ENCODE results near the gene LNX2.
"Not testable (repeated sequence)": the region's sequence is repeated elsewhere in the genome, so short reads cannot be mapped to it uniquely, and the experiment has no call there.

LNX2 gene

GRCh38 chr13:27631665-27632064 lies 11.3 kb upstream of the LNX2 start:
- FAIRE-seq: no peak
- DNase-seq (ENCODE audit: insufficient read length, low spot score): no peak
- no peak for TF ChIP-seq POLR2A (IDR thresholded peaks at IDR 0.05; ENCODE audit: low read depth, low read length)

GRCh38 chr13:27631156-27631555 lies 10.8 kb upstream of the LNX2 start:
- TF ChIP-seq POLR2A (IDR thresholded peaks at IDR 0.05; ENCODE audit: low read depth, low read length): no peak
- FAIRE-seq: no peak
- no peak for DNase-seq (ENCODE audit: insufficient read length, low spot score)

- not testable (repeated sequence) for DNase-seq (ENCODE audit: insufficient read length, low spot score); FAIRE-seq
Observed at GRCh38 chr13:27628766-27629165, 8.4 kb upstream of the LNX2 start.

- FAIRE-seq (no peak), DNase-seq (ENCODE audit: insufficient read length, low spot score) (no peak)
- no peak for TF ChIP-seq POLR2A (IDR thresholded peaks at IDR 0.05; ENCODE audit: low read depth, low read length)
Observed at GRCh38 chr13:27628081-27628480, 7.8 kb upstream of the LNX2 start.

- FAIRE-seq: no peak
- no peak for TF ChIP-seq POLR2A (IDR thresholded peaks at IDR 0.05; ENCODE audit: low read depth, low read length)
- no peak for DNase-seq (ENCODE audit: insufficient read length, low spot score)
Observed at GRCh38 chr13:27627380-27627779, 7.1 kb upstream of the LNX2 start.

GRCh38 chr13:27625839-27626238 lies 5.5 kb upstream of the LNX2 start:
- no peak for TF ChIP-seq POLR2A (IDR thresholded peaks at IDR 0.05; ENCODE audit: low read depth, low read length)
- DNase-seq (ENCODE audit: insufficient read length, low spot score) (no peak), FAIRE-seq (no peak)

- DNase-seq (ENCODE audit: insufficient read length, low spot score) (no peak), FAIRE-seq (no peak)
- no peak for TF ChIP-seq POLR2A (IDR thresholded peaks at IDR 0.05; ENCODE audit: low read depth, low read length)
Observed at GRCh38 chr13:27624071-27624470, 3.7 kb upstream of the LNX2 start.

- FAIRE-seq (no peak), DNase-seq (ENCODE audit: insufficient read length, low spot score) (no peak)
- no peak for TF ChIP-seq POLR2A (IDR thresholded peaks at IDR 0.05; ENCODE audit: low read depth, low read length)
Observed at GRCh38 chr13:27622881-27623280, 2.6 kb upstream of the LNX2 start.

- DNase-seq (ENCODE audit: insufficient read length, low spot score): no peak
- TF ChIP-seq POLR2A (IDR thresholded peaks at IDR 0.05; ENCODE audit: low read depth, low read length): no peak
- FAIRE-seq: no peak
Observed at GRCh38 chr13:27622102-27622820, 1.9 kb upstream of the LNX2 start.

GRCh38 chr13:27621366-27622101 lies 1.2 kb upstream of the LNX2 start, which contains the start of gene POLR1D:
TSS of gene POLR1D (plus strand) at chr13:27621892. CDS start at chr13:27621984, 92 bp downstream.
- DNase-seq (ENCODE audit: insufficient read length, low spot score): peak; percentile 55
- no peak for FAIRE-seq

GRCh38 chr13:27621116-27621365 lies 712 bp upstream of the LNX2 start:
- TF ChIP-seq POLR2A (IDR thresholded peaks at IDR 0.05; ENCODE audit: low read depth, low read length): no peak
- FAIRE-seq (no peak), DNase-seq (ENCODE audit: insufficient read length, low spot score) (no peak)

More at GRCh38 chr13:27621366-27622101, 1.2 kb upstream of the LNX2 start, which contains the start of gene POLR1D:
- TF ChIP-seq POLR2A (IDR thresholded peaks at IDR 0.05; ENCODE audit: low read depth, low read length): peak; percentile 86

- FAIRE-seq (no peak), DNase-seq (ENCODE audit: insufficient read length, low spot score) (no peak)
- TF ChIP-seq POLR2A (IDR thresholded peaks at IDR 0.05; ENCODE audit: low read depth, low read length): no peak
Observed at GRCh38 chr13:27619728-27620376, 477 bp downstream of the LNX2 start.

- DNase-seq (ENCODE audit: insufficient read length, low spot score) (no peak), FAIRE-seq (no peak)
- no peak for TF ChIP-seq POLR2A (IDR thresholded peaks at IDR 0.05; ENCODE audit: low read depth, low read length)
Observed at GRCh38 chr13:27619093-27619727, 1.1 kb downstream of the LNX2 start.

- DNase-seq (ENCODE audit: insufficient read length, low spot score) (no peak), FAIRE-seq (no peak)
- TF ChIP-seq POLR2A (IDR thresholded peaks at IDR 0.05; ENCODE audit: low read depth, low read length): no peak
Observed at GRCh38 chr13:27617881-27618321, 2.4 kb downstream of the LNX2 start.

All from H54 (cell line).